H1 (cell line): ENCODE results near the gene IL2RA. TPM values are rescaled to one million over a fixed set of nuclear protein-coding genes. Genes with fewer than 3 reads are reported as not detected.

Experiments used
- CTCF ChIA-PET: fragments of 300-600 bp; sonication (Branson Sonifier 250); formaldehyde crosslinking; loops from one replicate; lab custom pipeline; 2021; ENCODE audit not compliant: partially characterized antibody; lab: Charles Lee
- POLR2A ChIA-PET: fragments of 300-600 bp; sonication (Branson Sonifier 250); formaldehyde crosslinking; loops from one replicate; lab custom pipeline; 2021; ENCODE audit warnings: inconsistent platforms; ENCODE audit not compliant: partially characterized antibody; lab: Charles Lee
- DNase-seq, 2 experiments: peaks; one replicate each; pipeline versions ENCODE4 v3.0.0 to v3.0.0-alpha.2; 2010 to 2022; ENCODE audit warnings: low spot score in 2 of 2, low read depth in 1 of 2, mixed read lengths in 1 of 2
- FAIRE-seq: peaks from 2 replicates; lab custom pipeline; 2011; peaks lifted over from hg19 to GRCh38; lab: Jason Lieb, UNC
- H2AFZ ChIP-seq: 2 replicates; pipeline ENCODE4 v1.8.1; 2012; ENCODE audit warnings: low read length, inconsistent platforms
- H2AK5ac ChIP-seq: 2 replicates; pipeline ENCODE4 v1.6.1; 2013; ENCODE audit warnings: low read depth, low read length
- H2BK120ac ChIP-seq: replicated peaks from 2 replicates; pipeline ENCODE3; 2013; ENCODE audit warnings: low read depth, low read length, inconsistent platforms
- H2BK12ac ChIP-seq: 2 replicates; pipeline ENCODE4 v1.6.1; 2013; ENCODE audit warnings: low read depth, low read length
- H2BK15ac ChIP-seq: 2 replicates; pipeline ENCODE4 v1.6.1; 2013; ENCODE audit warnings: low read length
- H2BK20ac ChIP-seq: 2 replicates; pipeline ENCODE4 v1.6.1; 2013; ENCODE audit warnings: low read length
- H2BK5ac ChIP-seq: 2 replicates; pipeline ENCODE4 v1.6.1; 2013; ENCODE audit warnings: low read depth, low read length
- H3K14ac ChIP-seq: 2 replicates; pipeline ENCODE4 v1.6.1; 2013; ENCODE audit warnings: inconsistent platforms; ENCODE audit not compliant: insufficient read length
- H3K18ac ChIP-seq: 2 replicates; pipeline ENCODE4 v1.6.1; 2013; ENCODE audit warnings: low read length; ENCODE audit errors: extremely low read depth
- H3K23ac ChIP-seq: 2 replicates; pipeline ENCODE4 v1.6.1; 2013; ENCODE audit warnings: inconsistent platforms; ENCODE audit not compliant: insufficient read length
- H3K23me2 ChIP-seq: 2 replicates; pipeline ENCODE4 v1.6.1; 2013; ENCODE audit warnings: low read depth, low read length
- H3K27ac ChIP-seq: 2 replicates; pipeline ENCODE4 v1.6.1; 2011; ENCODE audit warnings: low read depth, low read length, inconsistent platforms
- H3K27me3 ChIP-seq, 4 experiments: replicated peaks in 1 of 4; 1 replicate in 1 of 4; 2 replicates in 3 of 4; pipeline versions ENCODE4 v1.6.1 to v1.8.1; 2011 to 2013; ENCODE audit warnings: low read length in 3 of 4, mild to moderate bottlenecking in 3 of 4, inconsistent platforms in 2 of 4, mixed read lengths in 2 of 4, moderate library complexity in 1 of 4; ENCODE audit not compliant: control insufficient read depth in 3 of 4, insufficient read depth in 3 of 4; ENCODE audit errors: extremely low read depth in 1 of 4
- H3K36me3 ChIP-seq, 4 experiments: 2 replicates each; pipeline versions ENCODE4 v1.6.1 to v1.8.1; 2011 to 2013; ENCODE audit warnings: mild to moderate bottlenecking in 4 of 4, low read length in 3 of 4, moderate library complexity in 2 of 4, control low read depth in 1 of 4, inconsistent platforms in 1 of 4; ENCODE audit not compliant: insufficient read depth in 4 of 4, control insufficient read depth in 2 of 4
- H3K4ac ChIP-seq: replicated peaks from 2 replicates; pipeline ENCODE3; 2013; ENCODE audit warnings: low read length, low read depth, mixed read lengths, inconsistent platforms; ENCODE audit not compliant: insufficient read length
- H3K4me1 ChIP-seq, 4 experiments: replicated peaks in 1 of 4; 1 replicate in 1 of 4; 2 replicates in 3 of 4; pipeline versions ENCODE4 v1.6.1 to v1.8.1; 2011 to 2013; ENCODE audit warnings: low read length in 3 of 4, inconsistent platforms in 2 of 4, mixed read lengths in 1 of 4; ENCODE audit not compliant: insufficient read depth in 4 of 4, control insufficient read depth in 3 of 4
- H3K4me2 ChIP-seq, 2 experiments: 2 replicates each; pipeline versions ENCODE4 v1.6.1 to v1.8.1; 2011 to 2013; ENCODE audit warnings: low read depth in 2 of 2, low read length in 2 of 2, control low read depth in 1 of 2, inconsistent platforms in 1 of 2, mild to moderate bottlenecking in 1 of 2; ENCODE audit not compliant: insufficient read depth in 1 of 2
- H3K4me3 ChIP-seq, 4 experiments: fragments of 200-600, 300-600 bp in 1 of 4; sonication (generic), shearing (Covaris generic), sonication (Bioruptor Twin) in 1 of 4; 2 replicates each; pipeline versions ENCODE4 v1.5.1 to v1.8.1; 2011 to 2016; ENCODE audit warnings: low read length in 4 of 4, low read depth in 3 of 4, control low read depth in 2 of 4, inconsistent platforms in 2 of 4, mild to moderate bottlenecking in 2 of 4, mixed read lengths in 1 of 4, moderate library complexity in 1 of 4; ENCODE audit not compliant: insufficient read depth in 2 of 4; ENCODE audit errors: extremely low read depth in 1 of 4
- H3K56ac ChIP-seq: replicated peaks from 2 replicates; pipeline ENCODE3; 2013; ENCODE audit warnings: low read depth, mild to moderate bottlenecking, mixed read lengths, low read length, inconsistent platforms; ENCODE audit not compliant: insufficient read length
- H3K79me1 ChIP-seq: 2 replicates; pipeline ENCODE4 v1.6.1; 2013; ENCODE audit warnings: low read depth, low read length, control low read depth
- H3K79me2 ChIP-seq, 2 experiments: 2 replicates each; pipeline versions ENCODE4 v1.6.1 to v1.8.1; 2012 to 2013; ENCODE audit warnings: low read length in 2 of 2, mild to moderate bottlenecking in 2 of 2, inconsistent platforms in 1 of 2; ENCODE audit not compliant: insufficient read depth in 2 of 2, control insufficient read depth in 1 of 2
- H3K9ac ChIP-seq, 4 experiments: replicated peaks in 1 of 4; 1 replicate in 1 of 4; 2 replicates in 3 of 4; pipeline versions ENCODE4 v1.6.1 to v1.8.1; 2011 to 2013; ENCODE audit warnings: low read depth in 3 of 4, low read length in 3 of 4, control low read depth in 2 of 4, mild to moderate bottlenecking in 2 of 4, moderate library complexity in 2 of 4, inconsistent platforms in 1 of 4; ENCODE audit errors: extremely low read depth in 1 of 4
- H3K9me3 ChIP-seq, 2 experiments: 2 replicates each; pipeline versions ENCODE4 v1.6.1 to v1.8.1; 2012 to 2013; ENCODE audit warnings: mild to moderate bottlenecking in 2 of 2, moderate library complexity in 2 of 2, control low read depth in 1 of 2, inconsistent platforms in 1 of 2, low read depth in 1 of 2, low read length in 1 of 2, mixed read lengths in 1 of 2; ENCODE audit not compliant: insufficient read depth in 2 of 2
- H4K20me1 ChIP-seq, 2 experiments: replicated peaks in 1 of 2; 2 replicates each; pipeline versions ENCODE3 to v1.8.1; 2011 to 2013; ENCODE audit warnings: inconsistent platforms in 2 of 2, low read length in 2 of 2, mild to moderate bottlenecking in 1 of 2; ENCODE audit not compliant: insufficient read depth in 2 of 2, control insufficient read depth in 1 of 2
- H4K5ac ChIP-seq: 2 replicates; pipeline ENCODE4 v1.6.1; 2013; ENCODE audit warnings: low read length, low read depth, mixed read lengths, inconsistent platforms; ENCODE audit not compliant: insufficient read length
- H4K8ac ChIP-seq: 2 replicates; pipeline ENCODE4 v1.8.0; 2013; ENCODE audit warnings: mild to moderate bottlenecking, moderate library complexity, low read length, inconsistent platforms; ENCODE audit not compliant: insufficient read depth; ENCODE audit errors: extremely low read depth
- H4K91ac ChIP-seq: replicated peaks from 2 replicates; pipeline ENCODE3; 2013; ENCODE audit warnings: low read length, mixed read lengths, inconsistent platforms; ENCODE audit not compliant: insufficient read length
- BACH1 ChIP-seq: IDR thresholded peaks from 2 replicates; pipeline ENCODE4 v1.6.1; 2012; ENCODE audit warnings: low read length, improper control_type of control experiment
- CHD1 ChIP-seq: IDR thresholded peaks from 2 replicates; pipeline ENCODE4 v1.6.1; 2012; ENCODE audit warnings: low read depth, low read length, improper control_type of control experiment
- MAX ChIP-seq: IDR thresholded peaks from 2 replicates; pipeline ENCODE4 v1.6.1; 2012; ENCODE audit warnings: inconsistent platforms
- POLR2AphosphoS5 ChIP-seq: IDR thresholded peaks from 2 replicates; pipeline ENCODE4 v1.6.1; 2011; ENCODE audit warnings: low read depth, low read length
- SP4 ChIP-seq: IDR thresholded peaks from 2 replicates; pipeline ENCODE4 v1.6.1; 2012; ENCODE audit warnings: low read length, inconsistent platforms
- TBP ChIP-seq: IDR thresholded peaks from 2 replicates; pipeline ENCODE4 v1.6.1; 2011; ENCODE audit warnings: low read depth, low read length, improper control_type of control experiment
- WGBS, 2 experiments: shearing (Covaris generic) in 1 of 2; methylation state at CpG; one replicate each; pipeline versions ENCODE4 v1.1.6 to v1.1.7; 2013 to 2015; ENCODE audit warnings: low lambda C conversion rate in 2 of 2, mixed read lengths in 2 of 2, inconsistent platforms in 1 of 2, low coverage in 1 of 2, missing lambda C conversion rate in 1 of 2; ENCODE audit not compliant: insufficient replicate concordance in 2 of 2, insufficient coverage in 1 of 2, insufficient read length in 1 of 2; ENCODE audit errors: extremely low coverage in 1 of 2, missing lambda C conversion rate in 1 of 2; 5-methylcytosine and 5-hydroxymethylcytosine counted together
- polyA plus RNA-seq, 7 experiments: library from polyadenylated mRNA; depleted of rRNA in 3 of 7; stranded (reverse) in 5 of 7; unstranded in 2 of 7; fragments of >200 nt in 5 of 7; fragments of 200-250 nt in 2 of 7; gene quantifications; 1 replicate in 5 of 7; 2 replicates in 1 of 7; 4 replicates in 1 of 7; pipeline versions ENCODE4 v1.2.1 to v1.2.3, GENCODE V29; 2011 to 2013; ENCODE audit warnings: missing spikeins in 2 of 7, mixed read lengths in 2 of 7
- total RNA-seq: library from RNA; stranded (reverse); fragmentation: NEBNext Ultra II Directional; extraction: Animal tissue kit (Norgen Biotek cat#: 25700); gene quantifications from 2 replicates; pipeline ENCODE4 v1.2.1, GENCODE V29; 2021

Gene IL2RA
- total and polyA plus RNA-seq, 2 of the 8 experiments (the other 6 are each of a cell fraction or from before 2014, with no cell fraction given): not detected

- H2AFZ ChIP-seq: no peak overlapping the region
- H2BK20ac ChIP-seq: no peak overlapping the region
- H3K36me3 ChIP-seq: no peaks in the 10 kb centered on the region
- H3K23me2 ChIP-seq: no peaks in the 10 kb centered on the region
- no peak overlapping the region for H3K27ac ChIP-seq
- no peak overlapping the region for H3K18ac ChIP-seq
- H3K9me3 ChIP-seq: no peaks in the 10 kb centered on the region
- ChIA-PET CTCF (interaction anchor here (0.9 kb wide), 1 partner anchor 430 kb away, joined by 3 read pairs; no protein-coding TSS in a partner anchor), POLR2A (no interaction called here)
- H3K23ac ChIP-seq: no peak overlapping the region
- H3K4me3 ChIP-seq: no peak overlapping the region
- H4K8ac ChIP-seq: no peak overlapping the region
- H3K14ac ChIP-seq: no peak overlapping the region
- H3K79me1 ChIP-seq: no peaks in the 10 kb centered on the region; the same call in 1 of the 2 replicates
- DNase-seq (no peak), FAIRE-seq (no peak)
- no peak overlapping the region for H3K56ac ChIP-seq
- 91% methylated on average over 5 of the region's 5 CpGs; no CpG with 5 or more reads in 1 of the 2 experiments for WGBS, 2 experiments
- no peaks in the 10 kb centered on the region for H3K27me3 ChIP-seq
- no peaks in the 10 kb centered on the region for H3K4me1 ChIP-seq
- H2BK5ac ChIP-seq: no peak overlapping the region
- no peak overlapping the region for H3K4ac ChIP-seq
- H4K91ac ChIP-seq: no peak overlapping the region
- H3K79me2 ChIP-seq: no peaks in the 10 kb centered on the region
- no peak overlapping the region for H3K9ac ChIP-seq
- no peak overlapping the region for H2AK5ac ChIP-seq
- no peak overlapping the region for H4K5ac ChIP-seq
- no peak for TF ChIP-seq SP4
- TF ChIP-seq CHD1: no peak
- TF ChIP-seq POLR2AphosphoS5: no peak
- no peak for TF ChIP-seq BACH1
- TF ChIP-seq TBP: no peak
- TF ChIP-seq MAX: no peak
- no peak overlapping the region for H2BK15ac ChIP-seq
- no peaks in the 10 kb centered on the region for H4K20me1 ChIP-seq
- H3K4me2 ChIP-seq: no peak overlapping the region
- H2BK12ac ChIP-seq: no peak overlapping the region
- H2BK120ac ChIP-seq: no peak overlapping the region
Measured at GRCh38 chr10:5968037-5968680, 94.0 kb downstream of the IL2RA start.
